GM18951 (cell line): Measurements from ENCODE around the gene TFR2.

Source experiments
- POLR2A ChIP-seq: IDR thresholded peaks from 4 replicates; pipeline ENCODE4 v1.6.1; 2011; ENCODE audit warnings: mild to moderate bottlenecking; ENCODE audit not compliant: insufficient read length, insufficient read depth; ENCODE audit errors: extremely low read depth
- in situ Hi-C: fragments of 300-500 bp; cut with MboI; formaldehyde crosslinking; loops from one replicate; pipeline ENCODE4 v1.12.0; 2022; ENCODE audit warnings: low sequenced_read_pairs, mixed read lengths, inconsistent platforms; ENCODE audit not compliant: unreplicated experiment

TFR2 gene

GRCh38 chr7:100606313-100606712 lies 35.0 kb downstream of the TFR2 start:
- in situ Hi-C loops = no loop called here
- TF ChIP-seq POLR2A = no peak

GRCh38 chr7:100604976-100605911 lies 36.1 kb downstream of the TFR2 start:
- in situ Hi-C loops = no loop called here
- no peak for TF ChIP-seq POLR2A

GRCh38 chr7:100604028-100604975 lies 37.0 kb downstream of the TFR2 start:
- in situ Hi-C loops = no loop called here
- TF ChIP-seq POLR2A = peak; percentile 53

GRCh38 chr7:100603726-100604027 lies 37.7 kb downstream of the TFR2 start:
- in situ Hi-C loops = no loop called here
- TF ChIP-seq POLR2A = no peak

GRCh38 chr7:100602889-100603725 lies 38.2 kb downstream of the TFR2 start:
- in situ Hi-C loops = no loop called here
- TF ChIP-seq POLR2A = no peak

- TF ChIP-seq POLR2A = no peak
These were observed 40.7 kb downstream of the TFR2 start for GRCh38 chr7:100600730-100601038.

GRCh38 chr7:100599911-100600729 lies 41.2 kb downstream of the TFR2 start:
- in situ Hi-C loops = no loop called here
- no peak for TF ChIP-seq POLR2A

More at GRCh38 chr7:100600730-100601038, 40.7 kb downstream of the TFR2 start:
- in situ Hi-C loops = no loop called here

GRCh38 chr7:100598425-100598824 lies 42.9 kb downstream of the TFR2 start:
- TF ChIP-seq POLR2A = no peak
- in situ Hi-C loops = no loop called here

GRCh38 chr7:100595188-100595587 lies 46.2 kb downstream of the TFR2 start:
- in situ Hi-C loops = no loop called here
- no peak for TF ChIP-seq POLR2A

- in situ Hi-C loops = no loop called here
- TF ChIP-seq POLR2A = no peak
These were observed 49.8 kb downstream of the TFR2 start for GRCh38 chr7:100591596-100591995.

GRCh38 chr7:100590077-100590737 lies 51.1 kb downstream of the TFR2 start:
- TF ChIP-seq POLR2A = no peak
- in situ Hi-C loops = no loop called here

- TF ChIP-seq POLR2A = no peak
- in situ Hi-C loops = no loop called here
These were observed 51.9 kb downstream of the TFR2 start for GRCh38 chr7:100589341-100589947.

GRCh38 chr7:100588438-100588837 lies 52.9 kb downstream of the TFR2 start:
- TF ChIP-seq POLR2A = no peak
- in situ Hi-C loops = no loop called here
